DMS53 (cell line): ENCODE results near the gene CELF1.

ENCODE experiments used
- DNase-seq: peaks from one replicate; lab custom pipeline; 2025; lab: John Stamatoyannopoulos, UW

The CELF1 gene

DNA sequence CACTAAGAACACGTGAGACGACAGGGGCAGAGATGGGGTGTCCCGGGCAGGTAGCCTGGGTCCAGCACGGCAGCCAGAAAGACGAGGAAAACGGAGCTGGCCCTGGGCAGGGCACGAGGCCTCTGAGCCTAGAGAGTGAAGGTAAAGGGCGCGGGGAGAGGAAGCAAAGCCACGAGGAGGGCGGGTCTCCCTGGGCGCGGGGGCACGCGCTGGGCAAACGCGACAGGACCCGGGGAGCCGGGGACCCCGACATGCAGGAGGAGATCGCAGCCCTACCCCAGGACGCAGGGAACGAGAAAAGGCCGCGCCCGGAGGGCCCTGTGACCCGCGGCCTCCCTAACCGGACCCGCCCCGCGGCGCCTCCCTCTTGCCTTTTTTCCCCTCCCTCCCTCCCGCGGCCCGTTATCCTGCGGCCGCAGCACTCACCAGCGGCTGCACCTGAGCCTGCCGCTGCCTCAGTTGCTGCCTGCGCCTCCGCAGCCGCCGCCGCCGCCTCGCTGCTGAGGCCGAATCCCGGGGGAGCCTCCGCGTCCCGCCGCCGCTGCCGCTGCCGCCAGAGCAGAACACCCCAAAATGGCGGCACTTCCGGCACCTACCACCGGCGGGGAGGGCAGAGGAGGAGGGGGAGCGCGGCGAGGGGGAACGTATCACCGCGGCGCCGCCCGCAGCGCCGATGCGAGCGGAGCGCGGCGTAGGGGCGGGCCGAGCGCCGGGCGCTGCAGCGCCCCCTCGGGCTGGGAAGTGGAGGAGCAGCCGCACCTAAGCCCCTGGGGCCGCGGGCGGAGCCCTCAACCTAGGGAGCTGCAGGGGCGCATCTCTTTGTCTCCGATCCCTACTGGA, at the start of gene CELF1:
Gene CELF1 (minus strand): TSS at position 567 of the 840 bp plus-strand sequence. CDS start 53,609 bp downstream, outside the sequence.
- peak; percentile 94 for DNase-seq

DNA sequence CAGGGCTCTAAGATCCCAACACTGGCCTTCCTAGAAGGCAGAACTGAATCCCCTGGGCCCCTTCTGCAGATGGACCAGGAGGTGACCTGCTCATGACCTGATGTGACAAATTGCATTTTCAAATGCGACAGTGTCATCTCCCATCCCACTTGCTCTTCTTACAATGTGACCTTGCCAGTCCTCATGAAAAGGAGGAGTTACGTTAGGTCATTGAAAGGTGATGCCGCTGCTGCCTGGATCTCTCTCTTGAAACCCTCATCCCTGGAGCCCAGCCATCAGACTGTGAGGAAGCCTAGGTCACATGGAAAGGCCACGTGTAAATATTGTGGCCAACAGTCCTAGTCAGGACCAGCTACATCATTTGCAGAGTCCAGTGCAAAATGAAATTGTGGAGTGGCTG, 47.0 kb upstream of the CELF1 start:
- no peak for DNase-seq

DNA sequence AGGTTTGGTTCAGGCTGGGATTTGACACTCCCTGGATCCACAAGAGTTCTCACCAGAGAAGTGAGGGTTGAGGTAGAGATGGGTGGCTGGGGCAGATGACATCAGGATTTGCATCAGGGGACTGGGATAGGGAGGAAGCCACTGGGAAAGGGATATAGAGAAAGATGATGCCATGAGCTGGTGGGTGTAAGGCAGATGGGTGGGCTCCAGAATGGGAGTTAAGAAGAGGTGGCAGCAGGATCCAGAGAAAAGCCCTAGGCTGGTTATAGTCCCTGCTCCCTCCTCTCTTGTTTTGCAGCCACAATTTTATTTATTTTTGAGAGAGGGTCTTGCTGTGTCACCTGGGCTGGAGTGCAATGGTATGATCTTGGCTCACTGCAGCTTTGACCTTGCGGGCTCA, 43.0 kb upstream of the CELF1 start:
- DNase-seq: no peak

GRCh38 chr11:47595029-47595428, 42.1 kb upstream of the CELF1 start:
- peak; percentile 29 for DNase-seq

- no peak for DNase-seq
Measured at GRCh38 chr11:47593934-47594855, 41.3 kb upstream of the CELF1 start, which contains the start of gene C1QTNF4. C1QTNF4 (minus strand) TSS chr11:47594411; CDS start chr11:47590810, 3,601 bp downstream.

GRCh38 chr11:47593492-47593933, 40.6 kb upstream of the CELF1 start:
- DNase-seq: no peak

DNA sequence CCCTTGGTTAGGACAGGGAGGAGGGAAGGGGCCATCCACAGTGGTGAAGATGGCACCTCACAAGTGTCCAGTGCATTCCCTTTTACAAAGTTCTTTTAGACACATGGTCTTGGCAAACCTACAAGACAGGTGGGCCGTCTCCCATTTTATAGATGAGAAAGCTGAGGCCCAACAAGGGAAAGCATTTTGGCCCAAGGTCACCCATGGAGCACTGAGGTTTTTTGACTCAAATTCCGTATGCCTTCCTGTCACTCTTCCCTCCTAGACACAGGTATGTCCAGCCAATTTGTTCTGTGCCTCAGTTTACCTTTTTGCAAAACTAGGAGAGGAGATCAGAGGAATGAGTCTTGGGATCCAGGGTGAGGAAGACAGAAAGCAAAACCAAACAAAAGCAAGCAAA, 40.0 kb upstream of the CELF1 start:
- no peak for DNase-seq

- DNase-seq: no peak
Measured at GRCh38 chr11:47592251-47592650, 39.3 kb upstream of the CELF1 start.

- no peak for DNase-seq
Measured at GRCh38 chr11:47591764-47592163, 38.8 kb upstream of the CELF1 start.

- no peak for DNase-seq
Measured at GRCh38 chr11:47589977-47590861, 37.3 kb upstream of the CELF1 start.

GRCh38 chr11:47589584-47589976, 36.6 kb upstream of the CELF1 start:
- no peak for DNase-seq

- no peak for DNase-seq
Measured at GRCh38 chr11:47589118-47589517, 36.2 kb upstream of the CELF1 start.

GRCh38 chr11:47587723-47588326, 34.9 kb upstream of the CELF1 start:
- no peak for DNase-seq

- no peak for DNase-seq
Measured at GRCh38 chr11:47587039-47587716, 34.2 kb upstream of the CELF1 start.

- no peak for DNase-seq
Measured at GRCh38 chr11:47586098-47586855, 33.3 kb upstream of the CELF1 start, which contains the start of gene FAM180B. FAM180B (plus strand) TSS chr11:47586678; CDS start chr11:47586769, 91 bp downstream.

GRCh38 chr11:47583844-47584243, 30.9 kb upstream of the CELF1 start:
- DNase-seq: no peak

DNA sequence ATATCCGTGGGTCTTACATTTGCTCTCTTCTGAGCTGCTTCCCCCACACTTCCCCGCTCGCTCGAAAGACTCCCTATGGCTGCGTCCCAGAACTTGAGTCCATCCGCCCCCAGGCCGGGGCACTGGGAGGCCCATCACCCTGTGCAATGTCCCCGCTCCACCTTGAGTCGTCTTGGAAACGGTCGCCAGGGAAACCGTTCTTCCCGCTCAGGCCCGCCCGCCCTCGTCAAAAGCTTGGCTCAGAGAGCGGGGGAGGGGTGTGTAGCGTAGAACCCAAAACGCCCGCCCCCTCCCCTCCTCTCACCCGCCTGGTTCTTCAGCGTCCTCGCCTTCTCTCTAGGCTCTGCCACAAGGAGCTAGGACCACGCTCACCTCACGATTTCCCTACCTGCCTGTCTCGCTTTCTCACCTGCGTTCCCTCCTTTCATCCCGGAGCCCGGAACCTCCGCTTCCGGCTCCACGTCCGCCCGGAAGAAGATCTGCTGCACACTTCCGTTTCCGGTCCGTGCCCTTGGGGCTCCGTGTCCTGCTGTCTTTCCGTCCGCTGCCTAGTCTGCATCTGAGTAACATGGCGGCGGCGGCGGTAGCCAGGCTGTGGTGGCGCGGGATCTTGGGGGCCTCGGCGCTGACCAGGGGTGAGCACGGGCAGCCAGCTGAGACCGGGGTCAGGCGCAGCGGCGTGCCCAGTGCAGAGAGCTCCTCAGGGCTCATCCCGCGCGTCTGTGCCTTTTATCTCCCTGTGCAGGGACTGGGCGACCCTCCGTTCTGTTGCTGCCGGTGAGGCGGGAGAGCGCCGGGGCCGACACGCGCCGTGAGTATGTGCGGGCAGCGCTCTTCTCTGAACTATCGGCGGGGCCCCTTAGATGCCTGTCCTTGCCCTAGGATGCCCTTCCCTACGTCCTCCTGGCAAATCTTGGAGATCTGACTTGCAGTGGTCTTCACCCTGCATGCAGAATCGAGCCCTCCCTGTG, 25.9 kb upstream of the CELF1 start, which contains the start of the genes KBTBD4 and NDUFS3:
Gene KBTBD4 (minus strand): TSS at position 447 of the 971 bp plus-strand sequence. CDS start 19 bp downstream, at position 428.
Gene NDUFS3 (plus strand): TSS at position 551 of the 971 bp plus-strand sequence. CDS start 18 bp downstream, at position 569.
- DNase-seq: peak; percentile 90

DNA sequence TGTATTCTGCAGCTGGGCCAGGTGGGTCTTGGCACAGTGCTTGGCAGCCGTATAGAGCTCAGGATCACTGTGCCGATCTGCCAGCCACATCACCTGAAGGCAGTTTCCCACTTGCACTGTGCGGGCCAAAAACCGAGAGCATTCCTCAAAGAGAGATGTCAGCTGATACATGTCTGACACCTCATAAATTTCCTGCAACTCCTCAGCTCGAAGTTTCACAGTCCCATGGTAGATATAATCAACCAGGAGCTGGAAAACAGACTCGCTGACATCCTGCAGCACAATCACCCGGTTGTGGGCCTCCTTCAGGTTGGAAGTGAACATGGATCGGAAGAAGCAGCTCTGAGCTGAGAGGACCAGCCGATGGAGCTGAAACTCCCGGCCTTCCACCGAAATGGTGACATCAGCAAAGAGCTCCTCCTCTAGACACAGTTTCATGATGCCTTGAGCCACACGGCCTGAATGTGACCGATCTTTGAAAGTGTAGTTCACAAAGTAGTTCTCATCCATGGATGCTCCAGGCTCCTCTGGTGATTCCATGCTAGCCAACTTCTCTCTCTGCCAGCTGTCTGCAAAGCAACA, 24.6 kb upstream of the CELF1 start:
- DNase-seq: no peak
